Measurements from ENCODE around the gene PPFIA2. TPM values are rescaled to one million over a fixed set of nuclear protein-coding genes. Genes with fewer than 3 reads are reported as not detected.

The PPFIA2 gene
- total and polyA plus RNA-seq, 3 donors from 2014 or later: 10.5 to 22.1 (median 18.3) TPM

DNA sequence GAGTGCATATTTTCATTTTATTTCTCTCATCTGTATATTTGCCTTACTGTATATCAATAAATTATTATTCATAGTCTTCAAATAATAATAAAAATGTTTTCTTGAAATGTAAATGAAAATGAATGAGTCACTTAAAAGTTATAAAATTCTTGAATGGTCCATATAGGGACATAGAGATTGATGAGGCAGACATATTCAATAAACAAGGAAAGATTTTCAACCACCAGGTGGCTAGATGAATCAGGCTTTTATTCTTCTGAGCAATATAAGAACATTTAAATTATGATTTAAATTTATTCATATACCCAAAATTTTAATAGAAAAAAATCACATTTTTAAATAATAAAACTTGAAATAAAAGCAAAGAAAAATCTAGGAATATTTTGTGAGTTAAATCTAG is 431.7 kb downstream of the PPFIA2 start:
- H3K36me3 ChIP-seq (ENCODE audit: low read depth, missing control alignments): no peaks in the 10 kb centered on the region
- no peak for DNase-seq
- H3K27ac ChIP-seq: no peak overlapping the region
- H3K27me3 ChIP-seq: no peaks in the 10 kb centered on the region
- no peaks in the 10 kb centered on the region for H3K4me1 ChIP-seq
- H3K4me3 ChIP-seq: no peak overlapping the region
- TF ChIP-seq, protein P1, sequence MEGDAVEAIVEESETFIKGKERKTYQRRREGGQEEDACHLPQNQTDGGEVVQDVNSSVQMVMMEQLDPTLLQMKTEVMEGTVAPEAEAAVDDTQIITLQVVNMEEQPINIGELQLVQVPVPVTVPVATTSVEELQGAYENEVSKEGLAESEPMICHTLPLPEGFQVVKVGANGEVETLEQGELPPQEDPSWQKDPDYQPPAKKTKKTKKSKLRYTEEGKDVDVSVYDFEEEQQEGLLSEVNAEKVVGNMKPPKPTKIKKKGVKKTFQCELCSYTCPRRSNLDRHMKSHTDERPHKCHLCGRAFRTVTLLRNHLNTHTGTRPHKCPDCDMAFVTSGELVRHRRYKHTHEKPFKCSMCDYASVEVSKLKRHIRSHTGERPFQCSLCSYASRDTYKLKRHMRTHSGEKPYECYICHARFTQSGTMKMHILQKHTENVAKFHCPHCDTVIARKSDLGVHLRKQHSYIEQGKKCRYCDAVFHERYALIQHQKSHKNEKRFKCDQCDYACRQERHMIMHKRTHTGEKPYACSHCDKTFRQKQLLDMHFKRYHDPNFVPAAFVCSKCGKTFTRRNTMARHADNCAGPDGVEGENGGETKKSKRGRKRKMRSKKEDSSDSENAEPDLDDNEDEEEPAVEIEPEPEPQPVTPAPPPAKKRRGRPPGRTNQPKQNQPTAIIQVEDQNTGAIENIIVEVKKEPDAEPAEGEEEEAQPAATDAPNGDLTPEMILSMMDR (IDR thresholded peaks at IDR 0.05): no peak
- TF ChIP-seq POLR2A (IDR thresholded peaks at IDR 0.05): no peak
- no peaks in the 10 kb centered on the region for H3K9me3 ChIP-seq
- intact Hi-C loops (cut with DNase I; ENCODE audit: low total_unique reads): no loop called here

DNA sequence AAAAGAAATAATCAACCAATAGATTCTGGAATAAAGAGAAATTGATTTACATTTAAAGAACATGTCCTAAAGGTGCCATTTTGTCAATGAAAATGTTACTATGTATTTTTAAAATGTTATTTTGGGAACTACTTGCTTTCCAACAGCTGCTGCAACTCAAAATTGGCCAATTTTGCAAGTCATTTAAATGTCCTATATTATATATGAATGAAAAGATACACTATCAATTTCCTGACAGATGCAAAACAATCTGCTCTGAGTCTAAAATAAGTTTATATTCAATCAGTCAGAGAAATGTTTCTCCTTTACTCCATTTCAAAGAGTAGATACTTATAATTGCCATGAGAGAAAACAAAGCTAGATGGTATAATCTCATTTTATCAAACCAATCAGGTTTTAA is 434.1 kb downstream of the PPFIA2 start:
- no peaks in the 10 kb centered on the region for H3K36me3 ChIP-seq (ENCODE audit: low read depth, missing control alignments)
- H3K4me1 ChIP-seq: no peaks in the 10 kb centered on the region
- TF ChIP-seq, protein P1 (IDR thresholded peaks at IDR 0.05): no peak
- no peak for TF ChIP-seq POLR2A (IDR thresholded peaks at IDR 0.05)
- intact Hi-C loops (cut with DNase I; ENCODE audit: low total_unique reads): no loop called here
- DNase-seq: no peak
- no peak overlapping the region for H3K27ac ChIP-seq
- no peaks in the 10 kb centered on the region for H3K9me3 ChIP-seq
- H3K4me3 ChIP-seq: no peak overlapping the region
- H3K27me3 ChIP-seq: no peaks in the 10 kb centered on the region

DNA sequence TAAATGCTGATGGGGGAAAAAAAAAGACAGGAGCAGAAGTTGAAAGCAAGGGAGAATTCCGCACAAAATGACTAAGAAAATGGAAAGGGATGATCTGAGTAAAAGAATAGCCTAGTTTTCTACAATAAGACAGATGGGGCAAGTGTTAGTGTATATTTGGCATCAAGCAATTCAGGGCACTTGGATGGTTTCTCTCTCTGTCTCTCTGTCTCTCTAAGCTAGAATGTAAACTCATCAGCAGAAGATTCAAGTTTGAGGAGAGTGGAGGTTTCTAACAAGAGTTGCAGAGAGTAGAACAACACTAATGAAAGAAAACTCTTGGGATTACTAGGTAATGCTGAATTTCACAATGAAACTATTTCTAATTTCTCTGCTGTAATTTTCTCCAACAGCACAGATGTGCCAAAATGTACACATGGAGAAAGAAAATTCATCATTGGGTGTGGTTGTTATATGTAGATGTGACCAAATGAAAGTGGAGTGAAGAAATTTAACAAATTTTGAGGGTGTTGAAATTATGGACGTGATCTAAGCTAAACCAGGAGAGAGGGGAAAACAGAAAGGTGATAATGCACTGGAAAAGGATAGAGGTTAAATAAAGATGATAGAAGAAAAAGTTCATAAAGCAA is 444.1 kb downstream of the PPFIA2 start:
- H3K4me1 ChIP-seq: no peaks in the 10 kb centered on the region
- 90 to 93% methylated on average over 2 of the region's 2 CpGs for WGBS, 2 donors
- no peak overlapping the region for H3K27ac ChIP-seq
- H3K9me3 ChIP-seq: no peaks in the 10 kb centered on the region
- H3K36me3 ChIP-seq (ENCODE audit: low read depth, missing control alignments): no peaks in the 10 kb centered on the region
- H3K4me3 ChIP-seq: no peak overlapping the region
- no peak for DNase-seq
- no peak for TF ChIP-seq POLR2A (IDR thresholded peaks at IDR 0.05)
- TF ChIP-seq, protein P1 (IDR thresholded peaks at IDR 0.05): no peak
- no peaks in the 10 kb centered on the region for H3K27me3 ChIP-seq
- intact Hi-C loops (cut with DNase I; ENCODE audit: low total_unique reads): no loop called here

DNA sequence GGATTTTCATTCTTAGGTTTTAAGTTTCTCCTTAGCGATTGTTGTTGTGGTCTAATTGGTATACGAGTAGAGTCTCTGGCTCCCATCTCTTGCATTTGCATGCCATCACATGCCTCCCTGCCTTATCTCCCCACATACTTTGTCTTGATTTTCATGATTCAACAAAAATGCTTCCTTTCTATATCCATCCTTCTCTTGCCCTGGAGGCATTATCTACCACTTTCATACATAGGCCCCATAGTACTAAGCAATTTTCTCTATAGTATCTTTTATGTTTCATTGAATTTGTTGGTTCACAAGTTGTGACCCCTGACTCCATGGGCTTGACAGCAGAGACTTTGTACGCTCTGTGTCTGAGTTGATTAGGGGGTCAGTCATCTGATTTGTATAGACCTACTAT is 455.2 kb downstream of the PPFIA2 start:
- no peak for TF ChIP-seq POLR2A (IDR thresholded peaks at IDR 0.05)
- TF ChIP-seq, protein P1 (IDR thresholded peaks at IDR 0.05): no peak
- Histone ChIP-seq H3K27ac (no peak overlapping the region), H3K4me1 (no peaks in the 10 kb centered on the region), H3K36me3 (ENCODE audit: low read depth, missing control alignments) (no peaks in the 10 kb centered on the region), H3K9me3 (no peaks in the 10 kb centered on the region), H3K4me3 (no peak overlapping the region), H3K27me3 (no peaks in the 10 kb centered on the region)
- DNase-seq: no peak
- 89 to 91% methylated on average over 3 of the region's 3 CpGs for WGBS, 2 donors
- intact Hi-C loops (cut with DNase I; ENCODE audit: low total_unique reads): no loop called here

DNA sequence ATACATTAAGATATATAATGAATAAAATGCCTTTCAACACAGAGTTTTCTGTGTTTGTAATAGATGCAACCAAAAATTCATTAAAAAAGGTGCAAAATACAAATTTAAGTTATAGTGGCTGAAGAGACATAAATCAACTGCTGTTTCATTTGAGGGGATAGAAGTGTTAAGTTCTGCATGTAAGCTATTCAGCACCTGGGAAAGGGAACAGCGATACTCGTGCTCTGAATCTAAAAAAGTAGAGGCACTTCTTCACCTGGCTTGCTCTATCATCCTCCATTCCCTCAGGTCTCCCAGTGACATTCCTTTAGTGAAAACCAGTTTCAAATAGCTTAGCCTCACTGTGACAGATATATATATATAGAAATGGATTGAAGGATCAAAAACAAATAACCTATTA is 458.7 kb downstream of the PPFIA2 start:
- Histone ChIP-seq H3K27me3 (no peaks in the 10 kb centered on the region), H3K9me3 (no peaks in the 10 kb centered on the region), H3K27ac (no peak overlapping the region), H3K4me3 (no peak overlapping the region), H3K36me3 (ENCODE audit: low read depth, missing control alignments) (no peaks in the 10 kb centered on the region), H3K4me1 (no peaks in the 10 kb centered on the region)
- DNase-seq: no peak
- intact Hi-C loops (cut with DNase I; ENCODE audit: low total_unique reads): no loop called here
- TF ChIP-seq, protein P1 (IDR thresholded peaks at IDR 0.05): no peak
- TF ChIP-seq POLR2A (IDR thresholded peaks at IDR 0.05): no peak
- 60 to 72% methylated on average over 2 of the region's 2 CpGs for WGBS, 2 donors
